Epidermal melanocyte (primary cell): ENCODE measurements around the gene SRGAP2C.
"Not testable (repeated sequence)": the region's sequence is repeated elsewhere in the genome, so short reads cannot be mapped to it uniquely, and the experiment has no call there.

Source experiments
- DNase-seq: peaks from one replicate; pipeline ENCODE4 v3.0.0; 2011; ENCODE audit warnings: low spot score; ENCODE audit not compliant: insufficient read length

Gene SRGAP2C

GRCh38 chr1:121374851-121375367 lies 190.1 kb downstream of the SRGAP2C start:
- DNase-seq, result not testable (repeated sequence)

- not testable (repeated sequence) for DNase-seq
Observed at GRCh38 chr1:121376986-121377385, 192.2 kb downstream of the SRGAP2C start.

- DNase-seq, result not testable (repeated sequence)
Observed at GRCh38 chr1:121378757-121379156, 194.0 kb downstream of the SRGAP2C start.

GRCh38 chr1:121384754-121385153 lies 200.0 kb downstream of the SRGAP2C start:
- not testable (repeated sequence) for DNase-seq

GRCh38 chr1:121385162-121385561 lies 200.4 kb downstream of the SRGAP2C start:
- DNase-seq, result not testable (repeated sequence)

GRCh38 chr1:121385563-121386288 lies 201.0 kb downstream of the SRGAP2C start:
- DNase-seq, result not testable (repeated sequence)

GRCh38 chr1:121386319-121386948 lies 201.7 kb downstream of the SRGAP2C start:
- not testable (repeated sequence) for DNase-seq

GRCh38 chr1:121389895-121390560 lies 205.3 kb downstream of the SRGAP2C start:
- DNase-seq, result not testable (repeated sequence)

- DNase-seq, result not testable (repeated sequence)
Observed at GRCh38 chr1:121392130-121392529, 207.4 kb downstream of the SRGAP2C start.

- not testable (repeated sequence) for DNase-seq
Observed at GRCh38 chr1:121395718-121396201, 211.0 kb downstream of the SRGAP2C start.

- DNase-seq, result not testable (repeated sequence)
Observed at GRCh38 chr1:121396335-121397081, 211.7 kb downstream of the SRGAP2C start.

GRCh38 chr1:121397101-121397500 lies 212.3 kb downstream of the SRGAP2C start:
- DNase-seq, result not testable (repeated sequence)

- not testable (repeated sequence) for DNase-seq
Observed at GRCh38 chr1:121399193-121399592, 214.4 kb downstream of the SRGAP2C start.

- not testable (repeated sequence) for DNase-seq
Observed at GRCh38 chr1:121400108-121400507, 215.3 kb downstream of the SRGAP2C start.

- not testable (repeated sequence) for DNase-seq
Observed at GRCh38 chr1:121400541-121401310, 216.0 kb downstream of the SRGAP2C start.

- not testable (repeated sequence) for DNase-seq
Observed at GRCh38 chr1:121401375-121401955, 216.7 kb downstream of the SRGAP2C start.

GRCh38 chr1:121403254-121403653 lies 218.5 kb downstream of the SRGAP2C start:
- DNase-seq, result not testable (repeated sequence)

- no peak for DNase-seq
Observed at GRCh38 chr1:121408354-121408753, 223.6 kb downstream of the SRGAP2C start.

GRCh38 chr1:121413821-121414220 lies 229.0 kb downstream of the SRGAP2C start:
- DNase-seq, result no peak

- no peak for DNase-seq
Observed at GRCh38 chr1:121414905-121415304, 230.1 kb downstream of the SRGAP2C start.
